ENCODE results near the gene FGD4. TPM values are rescaled to one million over a fixed set of nuclear protein-coding genes. Genes with fewer than 3 reads are reported as not detected.
"Not testable (repeated sequence)": the region's sequence is repeated elsewhere in the genome, so short reads cannot be mapped to it uniquely, and the experiment has no call there.

FGD4 gene
- total RNA-seq, 1 experiment from 2014 or later = 31.6 TPM

GRCh38 chr12:32503730-32504129 is 104.4 kb downstream of the FGD4 start:
- Histone ChIP-seq H3K9me3 (no peaks in the 10 kb centered on the region), H3K27me3 (replicated peaks; ENCODE audit: control insufficient read depth, insufficient read depth, low read length) (no peaks in the 10 kb centered on the region), H3K4me1 (peaks cover 22% of the 10 kb centered on the region), H3K36me3 (ENCODE audit: control insufficient read depth, insufficient read depth, low read length) (no peaks in the 10 kb centered on the region), H3K4me3 (ENCODE audit: low read depth, low read length) (no peak overlapping the region)
- no peaks in the 10 kb centered on the region for H3K27me3 Mint-ChIP-seq (ENCODE audit: insufficient read depth, unreplicated experiment)
- intact Hi-C loops (cut with micrococcal nuclease; ENCODE audit: unreplicated experiment) = no loop called here
- H3K36me3 Mint-ChIP-seq (ENCODE audit: insufficient read depth, unreplicated experiment) = peaks cover 6% of the 10 kb centered on the region
- no peaks in the 10 kb centered on the region for H3K9me3 Mint-ChIP-seq (ENCODE audit: unreplicated experiment)
- H3K4me1 Mint-ChIP-seq (ENCODE audit: low read depth, unreplicated experiment) = peaks cover 35% of the 10 kb centered on the region
- POLR2A ChIA-PET = no interaction called here
- no peak for DNase-seq
- no TSS peak for BruUV-seq (replicated peaks)
- TF ChIP-seq CTCF (IDR thresholded peaks at IDR 0.05; ENCODE audit: insufficient read depth in 1 of 2, low read depth in 1 of 2, low read length in 1 of 2, severe bottlenecking in 1 of 2, unreplicated experiment in 1 of 2) = no peak
- H3K27ac Mint-ChIP-seq (ENCODE audit: unreplicated experiment) = no peak overlapping the region
- H3K4me3 Mint-ChIP-seq (ENCODE audit: unreplicated experiment) = no peak overlapping the region
- CTCF ChIA-PET = no interaction called here

- TF ChIP-seq CTCF (IDR thresholded peaks at IDR 0.05; ENCODE audit: insufficient read depth in 1 of 2, low read depth in 1 of 2, low read length in 1 of 2, severe bottlenecking in 1 of 2, unreplicated experiment in 1 of 2) = no peak
- Histone ChIP-seq H3K4me1 (peaks cover 22% of the 10 kb centered on the region), H3K9me3 (no peaks in the 10 kb centered on the region), H3K27me3 (replicated peaks; ENCODE audit: control insufficient read depth, insufficient read depth, low read length) (no peaks in the 10 kb centered on the region), H3K36me3 (ENCODE audit: control insufficient read depth, insufficient read depth, low read length) (no peaks in the 10 kb centered on the region), H3K4me3 (ENCODE audit: low read depth, low read length) (no peak overlapping the region)
- Mint-ChIP-seq H3K4me3 (ENCODE audit: unreplicated experiment) (no peak overlapping the region), H3K27ac (ENCODE audit: unreplicated experiment) (no peak overlapping the region), H3K9me3 (ENCODE audit: unreplicated experiment) (no peaks in the 10 kb centered on the region), H3K4me1 (ENCODE audit: low read depth, unreplicated experiment) (peaks cover 35% of the 10 kb centered on the region), H3K27me3 (ENCODE audit: insufficient read depth, unreplicated experiment) (no peaks in the 10 kb centered on the region), H3K36me3 (ENCODE audit: insufficient read depth, unreplicated experiment) (peaks cover 6% of the 10 kb centered on the region)
- intact Hi-C loops (cut with micrococcal nuclease; ENCODE audit: unreplicated experiment) = no loop called here
- no TSS peak for BruUV-seq (replicated peaks)
- POLR2A ChIA-PET = no interaction called here
- DNase-seq = no peak
- CTCF ChIA-PET = no interaction called here
These were observed 105.2 kb downstream of the FGD4 start for GRCh38 chr12:32504591-32504990.

GRCh38 chr12:32505067-32505945 is 105.9 kb downstream of the FGD4 start:
- Histone ChIP-seq H3K36me3 (ENCODE audit: control insufficient read depth, insufficient read depth, low read length) (no peaks in the 10 kb centered on the region), H3K4me3 (ENCODE audit: low read depth, low read length) (no peak overlapping the region), H3K27me3 (replicated peaks; ENCODE audit: control insufficient read depth, insufficient read depth, low read length) (no peaks in the 10 kb centered on the region), H3K9me3 (no peaks in the 10 kb centered on the region), H3K4me1 (peaks cover 22% of the 10 kb centered on the region)
- Mint-ChIP-seq H3K27me3 (ENCODE audit: insufficient read depth, unreplicated experiment) (no peaks in the 10 kb centered on the region), H3K27ac (ENCODE audit: unreplicated experiment) (peak overlapping the region; percentile 43), H3K36me3 (ENCODE audit: insufficient read depth, unreplicated experiment) (peaks cover 6% of the 10 kb centered on the region), H3K9me3 (ENCODE audit: unreplicated experiment) (no peaks in the 10 kb centered on the region), H3K4me1 (ENCODE audit: low read depth, unreplicated experiment) (peaks cover 35% of the 10 kb centered on the region), H3K4me3 (ENCODE audit: unreplicated experiment) (no peak overlapping the region)
- ChIA-PET POLR2A (no interaction called here), CTCF (no interaction called here)
- no peak for TF ChIP-seq CTCF (IDR thresholded peaks at IDR 0.05; ENCODE audit: insufficient read depth in 1 of 2, low read depth in 1 of 2, low read length in 1 of 2, severe bottlenecking in 1 of 2, unreplicated experiment in 1 of 2)
- DNase-seq = no peak
- intact Hi-C loops (cut with micrococcal nuclease; ENCODE audit: unreplicated experiment) = no loop called here
- no TSS peak for BruUV-seq (replicated peaks)

- H3K9me3 ChIP-seq; H3K27me3 ChIP-seq (replicated peaks; ENCODE audit: control insufficient read depth, insufficient read depth, low read length); H3K27me3 Mint-ChIP-seq (ENCODE audit: insufficient read depth, unreplicated experiment); H3K9me3 Mint-ChIP-seq (ENCODE audit: unreplicated experiment); H3K36me3 Mint-ChIP-seq (ENCODE audit: insufficient read depth, unreplicated experiment); intact Hi-C loops (cut with micrococcal nuclease; ENCODE audit: unreplicated experiment); BruUV-seq (replicated peaks); H3K36me3 ChIP-seq (ENCODE audit: control insufficient read depth, insufficient read depth, low read length); H3K4me1 ChIP-seq; POLR2A ChIA-PET; CTCF ChIA-PET; DNase-seq; H3K27ac Mint-ChIP-seq (ENCODE audit: unreplicated experiment); H3K4me3 Mint-ChIP-seq (ENCODE audit: unreplicated experiment); H3K4me3 ChIP-seq (ENCODE audit: low read depth, low read length): not testable (repeated sequence)
- H3K4me1 Mint-ChIP-seq (ENCODE audit: low read depth, unreplicated experiment) = peaks cover 28% of the 10 kb centered on the region
These were observed 108.0 kb downstream of the FGD4 start for GRCh38 chr12:32507096-32507941.

Measured in Caco-2 (cell line).